Effector memory CD4-positive, alpha-beta T cell (primary cell): ENCODE data around the gene CCDC194.

Experiments
- DNase-seq, 3 donors: peaks; one replicate each; pipeline ENCODE4 v3.0.0-alpha.2; 2020
- H3K27ac ChIP-seq: 2 replicates; pipeline ENCODE4 v1.7.0; 2013; ENCODE audit warnings: mild to moderate bottlenecking, low read length, moderate library complexity; ENCODE audit not compliant: insufficient read depth, poor library complexity, severe bottlenecking
- H3K27me3 ChIP-seq: replicated peaks from 2 replicates; pipeline ENCODE4 v1.7.0; 2013; ENCODE audit warnings: mild to moderate bottlenecking, low read length; ENCODE audit not compliant: insufficient read depth, control insufficient read depth, poor library complexity, severe bottlenecking
- H3K36me3 ChIP-seq: 2 replicates; pipeline ENCODE4 v1.7.0; 2013; ENCODE audit warnings: mild to moderate bottlenecking, low read length, moderate library complexity; ENCODE audit not compliant: control insufficient read depth, insufficient read depth
- H3K4me1 ChIP-seq: 2 replicates; pipeline ENCODE4 v1.7.0; 2013; ENCODE audit warnings: low read length, mild to moderate bottlenecking; ENCODE audit not compliant: control insufficient read depth, insufficient read depth, poor library complexity, severe bottlenecking
- H3K4me3 ChIP-seq: 2 replicates; pipeline ENCODE4 v1.7.0; 2013; ENCODE audit warnings: low read length, low read depth, mild to moderate bottlenecking; ENCODE audit not compliant: insufficient read depth, poor library complexity, severe bottlenecking
- H3K9me3 ChIP-seq: 2 replicates; pipeline ENCODE4 v1.7.0; 2013; ENCODE audit warnings: mild to moderate bottlenecking, low read length, moderate library complexity; ENCODE audit not compliant: control insufficient read depth

CCDC194 gene

DNA sequence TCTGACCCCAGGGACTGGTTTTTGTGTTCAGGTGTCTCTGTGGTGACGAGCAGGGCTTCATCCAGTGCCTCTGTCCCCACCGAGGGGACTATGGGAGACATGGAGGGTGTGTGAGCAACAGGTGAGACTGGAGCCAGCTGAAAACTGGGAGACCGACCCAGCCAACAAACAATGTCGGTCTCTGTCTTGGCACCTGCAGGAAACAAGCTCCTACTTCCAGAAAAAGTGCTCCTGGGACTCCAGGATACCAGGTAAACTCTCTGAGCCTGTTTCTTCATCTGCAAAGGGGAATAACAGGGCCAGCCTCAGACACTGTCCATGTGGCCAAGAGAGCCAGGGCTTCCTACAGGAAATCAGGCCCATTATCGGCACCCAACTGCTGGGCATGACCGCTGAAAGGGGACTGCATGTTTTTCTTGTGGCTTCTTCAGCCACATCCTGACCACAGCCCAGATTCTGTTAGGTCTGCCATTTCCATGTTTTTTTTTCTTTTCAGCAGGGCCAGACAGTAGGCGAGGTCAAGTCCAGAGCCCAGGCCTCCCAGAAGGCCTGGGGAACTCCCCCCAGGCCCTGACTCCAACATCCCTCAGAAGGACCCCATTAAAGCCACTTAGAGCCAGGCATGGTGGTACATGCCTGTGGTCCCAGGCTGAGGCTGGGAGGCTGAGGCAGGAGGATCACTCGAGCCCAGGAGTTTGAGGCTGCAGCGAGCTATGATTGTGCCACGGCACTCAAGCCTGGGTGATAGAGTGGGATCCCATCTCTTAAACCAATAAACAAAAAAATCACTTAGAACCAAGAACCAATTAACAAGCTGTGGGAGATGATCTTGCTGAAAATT, 12.3 kb upstream of the CCDC194 start:
- peak overlapping the region; percentile 73 for H3K4me3 ChIP-seq
- peak overlapping the region; percentile 78 for H3K27ac ChIP-seq
- peaks cover 4% of the 10 kb centered on the region for H3K36me3 ChIP-seq
- H3K27me3 ChIP-seq: no peaks in the 10 kb centered on the region
- no peak for DNase-seq
- H3K9me3 ChIP-seq: no peaks in the 10 kb centered on the region
- H3K4me1 ChIP-seq: peaks cover 27% of the 10 kb centered on the region

DNA sequence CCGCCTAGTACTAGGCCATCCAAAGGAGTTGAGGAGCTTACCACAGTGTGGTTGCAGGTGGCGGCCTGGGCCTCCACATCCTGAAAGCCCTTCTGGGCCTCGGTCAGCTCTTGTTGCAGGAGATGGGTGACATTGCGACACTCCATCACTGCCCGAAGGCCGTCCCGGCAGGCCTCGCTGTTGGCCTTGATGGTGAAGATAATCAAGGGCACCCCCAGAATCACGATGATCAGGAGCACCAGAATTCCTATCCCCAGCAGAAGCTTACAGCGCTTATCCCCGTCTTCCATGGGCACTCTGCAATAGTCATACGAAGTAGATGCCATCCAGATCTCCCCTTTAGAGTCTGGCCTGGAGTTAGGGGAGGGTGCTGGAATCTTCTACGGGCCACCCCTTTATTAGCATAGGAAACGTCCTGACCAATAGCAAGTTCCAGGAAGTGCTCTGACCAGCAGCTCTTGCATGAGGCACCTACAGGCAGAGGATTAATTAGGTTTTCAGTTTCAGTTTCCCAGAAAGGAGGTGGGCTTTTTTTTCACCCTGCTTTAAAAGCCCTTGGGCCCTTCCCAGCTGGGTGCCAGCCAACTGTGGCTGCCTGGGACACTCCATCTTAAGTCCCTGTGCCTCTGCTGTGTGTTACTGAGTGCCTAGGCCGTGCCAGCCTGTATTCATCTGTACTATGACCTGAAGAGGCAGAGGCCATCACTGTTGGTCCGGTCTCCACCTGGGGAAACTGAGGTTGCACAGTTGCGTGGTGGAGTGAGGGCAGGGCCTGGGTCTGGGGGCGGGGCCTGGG, 11.5 kb upstream of the CCDC194 start, which contains the start of gene BST2:
TSS of gene BST2 (minus strand) at position 381 of the 796 bp plus-strand sequence. CDS start at position 326, 55 bp downstream.
- DNase-seq: peak; percentile 27 to 62 (median 42)
- H3K4me3 ChIP-seq: peak within 1 kb of the TSS; percentile 73
- H3K9me3 ChIP-seq: no peaks in the 10 kb centered on the region
- peaks cover 4% of the 10 kb centered on the region for H3K36me3 ChIP-seq
- peak within 1 kb of the TSS; percentile 78 for H3K27ac ChIP-seq
- peaks cover 27% of the 10 kb centered on the region for H3K4me1 ChIP-seq
- H3K27me3 ChIP-seq: no peaks in the 10 kb centered on the region

DNA sequence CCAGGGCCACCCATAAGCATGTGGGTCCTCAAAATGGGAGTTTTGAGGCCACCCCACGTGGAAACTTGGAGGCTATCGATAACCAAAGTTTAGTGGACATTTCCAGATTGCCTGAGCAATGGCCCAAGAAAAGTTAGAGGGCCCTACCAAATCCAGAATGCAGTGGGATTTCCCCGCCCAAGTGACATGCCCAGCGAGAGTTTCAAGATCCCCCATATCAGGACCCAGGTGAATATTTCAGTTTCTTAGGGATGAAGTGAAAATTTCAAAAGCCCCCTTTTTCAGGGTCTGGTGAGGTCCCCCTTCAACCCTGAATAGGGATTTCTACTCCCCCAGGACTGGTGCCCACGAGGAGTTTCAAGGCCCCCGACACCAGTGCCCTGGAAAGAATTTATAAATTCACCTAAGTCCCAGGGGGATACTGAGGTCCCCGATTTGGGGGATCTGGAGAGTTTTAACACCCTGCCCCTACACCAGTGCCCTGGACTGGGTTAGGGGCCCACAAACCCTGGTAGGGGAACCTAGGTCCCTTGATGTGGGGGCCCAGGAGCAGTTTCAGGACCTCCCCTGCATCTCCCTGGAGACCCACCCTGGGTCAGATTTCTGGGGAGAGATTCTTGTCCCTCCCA, 10.7 kb upstream of the CCDC194 start:
- Histone ChIP-seq H3K27me3 (no peaks in the 10 kb centered on the region), H3K4me1 (peaks cover 27% of the 10 kb centered on the region), H3K27ac (peak overlapping the region; percentile 78), H3K9me3 (no peaks in the 10 kb centered on the region), H3K4me3 (peak overlapping the region; percentile 73), H3K36me3 (peaks cover 4% of the 10 kb centered on the region)
- no peak for DNase-seq

DNA sequence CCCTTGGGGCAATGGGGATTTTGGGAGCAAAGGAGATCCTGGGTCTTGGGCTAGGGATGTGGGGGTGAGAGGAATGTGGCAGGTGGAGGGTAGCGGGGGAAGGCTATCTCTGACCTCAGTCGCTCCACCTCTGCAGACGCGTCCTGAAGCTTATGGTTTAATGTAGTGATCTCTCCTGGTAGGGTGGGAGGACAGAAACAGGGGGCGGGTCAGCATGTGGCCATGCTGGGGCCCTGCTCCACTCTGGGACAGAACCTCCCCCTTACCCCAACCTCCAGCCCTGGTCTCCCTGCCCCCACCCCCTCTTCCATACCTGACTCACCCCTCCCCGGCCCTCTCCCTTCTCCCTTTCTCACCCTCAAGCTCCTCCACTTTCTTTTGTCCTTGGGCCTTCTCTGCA, 10.0 kb upstream of the CCDC194 start:
- Histone ChIP-seq H3K4me1 (peaks cover 27% of the 10 kb centered on the region), H3K36me3 (peaks cover 4% of the 10 kb centered on the region), H3K4me3 (peak overlapping the region; percentile 73), H3K27me3 (no peaks in the 10 kb centered on the region), H3K27ac (peak overlapping the region; percentile 14), H3K9me3 (no peaks in the 10 kb centered on the region)
- DNase-seq: no peak

DNA sequence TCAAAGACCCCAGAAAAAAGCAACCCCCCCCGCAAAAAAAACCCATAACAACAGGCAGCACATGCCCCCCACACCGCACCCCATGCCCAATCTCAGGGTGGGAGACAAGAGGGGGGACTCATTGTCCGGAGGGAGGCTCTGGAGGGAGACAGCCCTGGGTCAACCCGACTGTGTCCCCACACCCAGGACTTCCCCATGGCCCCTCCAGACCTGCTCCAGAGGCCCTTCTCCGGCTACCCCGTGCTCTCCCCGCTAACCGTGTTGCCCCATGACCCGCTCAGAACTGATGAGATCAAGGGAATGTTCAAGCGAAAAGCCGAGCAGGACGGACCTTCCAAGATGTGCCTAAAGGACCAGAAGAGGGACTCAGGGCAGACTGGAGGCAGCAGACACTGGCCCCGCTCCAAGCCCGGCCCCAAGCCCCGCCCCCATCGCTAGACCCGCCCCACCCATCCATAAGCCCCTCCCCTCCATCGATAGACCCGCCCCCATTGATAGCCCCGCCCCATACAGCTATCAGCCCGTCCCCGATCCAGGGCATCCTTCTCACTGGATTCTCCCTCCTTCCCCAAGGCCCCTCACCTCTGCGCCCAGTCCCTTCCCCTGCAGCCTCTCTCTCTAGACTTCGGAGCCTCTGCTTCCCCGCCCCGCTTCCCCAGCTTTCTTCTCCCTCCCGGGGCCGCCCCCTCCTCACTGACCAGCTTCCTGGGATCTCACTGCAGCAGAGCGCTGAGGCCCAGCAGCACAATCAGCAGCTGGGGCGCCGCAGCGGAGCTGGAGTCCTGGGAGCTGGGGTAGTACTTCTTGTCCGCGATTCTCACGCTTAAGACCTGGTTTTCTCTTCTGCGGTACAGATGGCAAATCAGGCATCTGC, 9.2 kb upstream of the CCDC194 start:
- DNase-seq: peak in 2 of 3 donors; percentile 26 to 41
- peaks cover 27% of the 10 kb centered on the region for H3K4me1 ChIP-seq
- H3K4me3 ChIP-seq: peak overlapping the region; percentile 73
- no peaks in the 10 kb centered on the region for H3K27me3 ChIP-seq
- H3K36me3 ChIP-seq: peaks cover 4% of the 10 kb centered on the region
- no peaks in the 10 kb centered on the region for H3K9me3 ChIP-seq
- peak overlapping the region; percentile 37 for H3K27ac ChIP-seq

DNA sequence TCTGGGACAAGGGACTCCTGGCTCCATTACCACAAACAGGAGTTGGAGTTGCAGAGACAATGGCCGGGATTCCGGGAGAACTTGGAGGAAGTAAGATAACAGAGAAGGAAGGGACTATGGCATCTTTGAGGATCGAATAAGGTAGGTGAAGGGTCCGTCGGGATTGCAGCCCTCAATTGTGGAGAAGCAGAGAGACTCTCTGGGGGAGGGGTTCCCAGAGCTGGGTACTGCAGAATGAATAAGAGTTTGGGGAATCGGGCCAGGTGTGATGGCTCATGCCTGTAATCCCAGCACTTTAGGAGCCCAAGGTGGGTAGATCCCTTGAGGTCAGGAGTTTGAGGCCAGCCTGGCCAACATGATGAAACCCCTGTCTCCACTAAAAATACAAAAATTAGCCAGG, 7.6 kb upstream of the CCDC194 start:
- H3K9me3 ChIP-seq: no peaks in the 10 kb centered on the region
- peaks cover 4% of the 10 kb centered on the region for H3K36me3 ChIP-seq
- no peak overlapping the region for H3K4me3 ChIP-seq
- no peak overlapping the region for H3K27ac ChIP-seq
- H3K4me1 ChIP-seq: peaks cover 21% of the 10 kb centered on the region
- DNase-seq: no peak
- H3K27me3 ChIP-seq: no peaks in the 10 kb centered on the region

DNA sequence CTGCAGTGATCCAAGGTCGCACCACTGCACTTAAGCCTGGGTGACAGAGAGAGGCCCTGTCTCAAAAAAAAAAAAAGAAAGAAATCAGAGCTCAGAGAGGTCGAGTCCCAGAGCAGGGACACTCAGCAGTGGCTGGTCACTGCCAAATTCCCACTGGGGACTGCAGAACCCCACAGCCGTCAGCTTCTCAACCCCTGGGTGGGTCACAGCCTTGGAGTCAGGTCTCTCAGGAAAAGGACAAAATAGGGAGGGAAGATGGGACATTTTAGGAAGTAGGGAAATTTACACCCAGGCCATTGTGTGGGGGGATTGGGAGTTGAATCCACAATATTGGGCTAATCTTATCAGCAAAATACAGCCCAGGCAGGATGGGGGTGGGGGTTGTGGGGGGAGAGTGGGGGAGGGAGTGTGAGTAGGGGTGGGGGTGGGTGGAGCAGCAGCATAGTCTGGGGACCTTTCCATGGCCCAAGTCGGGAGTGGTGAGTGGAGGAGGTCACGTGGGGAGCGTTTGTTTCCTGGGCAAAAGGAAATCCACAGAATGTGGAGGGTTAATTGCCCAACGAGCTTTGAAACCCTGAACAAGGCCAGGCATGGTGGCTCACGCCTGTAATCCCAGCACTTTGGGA, 5.0 kb upstream of the CCDC194 start:
- Histone ChIP-seq H3K27ac (no peak overlapping the region), H3K9me3 (no peaks in the 10 kb centered on the region), H3K4me1 (peaks cover 12% of the 10 kb centered on the region), H3K36me3 (peaks cover 4% of the 10 kb centered on the region), H3K4me3 (no peak overlapping the region), H3K27me3 (no peaks in the 10 kb centered on the region)
- DNase-seq: no peak

DNA sequence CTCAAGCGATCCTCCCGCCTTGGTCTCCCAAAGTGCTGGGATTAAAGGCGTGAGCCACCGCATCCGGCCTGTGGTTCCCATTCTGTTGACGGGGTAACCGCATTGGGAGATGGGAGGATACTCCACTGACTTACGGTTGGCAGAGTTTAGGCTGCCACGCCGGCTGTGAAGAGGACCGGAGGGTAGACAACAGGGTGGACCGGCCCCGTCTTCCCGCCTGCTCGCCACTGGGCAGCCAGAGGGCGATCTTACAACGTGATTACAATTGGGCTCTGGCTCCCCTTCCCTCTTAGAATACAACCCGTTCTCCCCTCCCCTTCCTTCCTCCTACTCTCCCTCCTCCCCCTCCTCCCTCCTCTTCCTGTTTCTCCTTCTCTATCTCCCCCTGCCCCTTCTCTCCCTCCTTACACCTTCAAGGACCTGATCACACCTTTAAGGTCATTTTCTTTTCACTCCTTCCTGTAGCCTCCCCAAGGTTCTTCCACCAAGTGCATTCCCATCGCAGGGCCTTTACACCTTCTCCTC, 957 bp upstream of the CCDC194 start:
- Histone ChIP-seq H3K9me3 (no peaks in the 10 kb centered on the region), H3K4me3 (no peak overlapping the region), H3K27me3 (no peaks in the 10 kb centered on the region), H3K27ac (no peak overlapping the region), H3K4me1 (peaks cover 21% of the 10 kb centered on the region), H3K36me3 (no peaks in the 10 kb centered on the region)
- DNase-seq: peak in 1 of 3 donors; percentile 23

DNA sequence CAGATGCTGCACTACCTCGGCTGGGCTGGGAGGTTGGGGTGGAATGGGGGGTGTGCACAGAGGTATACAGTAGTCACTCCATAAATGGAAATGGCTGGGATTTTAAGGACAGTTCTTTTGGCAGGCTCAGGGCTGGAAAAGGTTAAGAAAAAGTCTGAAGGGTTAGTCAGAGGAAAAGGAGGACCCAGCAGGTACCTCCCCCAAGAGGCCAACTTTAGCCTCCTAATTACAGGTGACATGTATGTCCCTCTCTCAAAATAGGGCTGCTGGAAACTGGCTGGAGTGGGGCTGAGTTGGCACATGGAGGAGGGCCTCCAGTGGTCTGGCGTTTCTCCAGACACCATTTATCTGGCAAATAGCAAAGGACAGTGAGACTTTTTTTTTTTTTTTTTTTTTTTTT, 994 bp downstream of the CCDC194 start:
- no peak for DNase-seq
- Histone ChIP-seq H3K36me3 (no peaks in the 10 kb centered on the region), H3K9me3 (no peaks in the 10 kb centered on the region), H3K27ac (no peak overlapping the region), H3K27me3 (no peaks in the 10 kb centered on the region), H3K4me1 (peaks cover 21% of the 10 kb centered on the region), H3K4me3 (no peak overlapping the region)
